DMS53 (cell line): Measurements from ENCODE around the gene EPHB1.
"Not testable (repeated sequence)": the region's sequence is repeated elsewhere in the genome, so short reads cannot be mapped to it uniquely, and the experiment has no call there.

ENCODE experiments used
- DNase-seq: peaks from one replicate; lab custom pipeline; 2025; lab: John Stamatoyannopoulos, UW

EPHB1 gene

DNA sequence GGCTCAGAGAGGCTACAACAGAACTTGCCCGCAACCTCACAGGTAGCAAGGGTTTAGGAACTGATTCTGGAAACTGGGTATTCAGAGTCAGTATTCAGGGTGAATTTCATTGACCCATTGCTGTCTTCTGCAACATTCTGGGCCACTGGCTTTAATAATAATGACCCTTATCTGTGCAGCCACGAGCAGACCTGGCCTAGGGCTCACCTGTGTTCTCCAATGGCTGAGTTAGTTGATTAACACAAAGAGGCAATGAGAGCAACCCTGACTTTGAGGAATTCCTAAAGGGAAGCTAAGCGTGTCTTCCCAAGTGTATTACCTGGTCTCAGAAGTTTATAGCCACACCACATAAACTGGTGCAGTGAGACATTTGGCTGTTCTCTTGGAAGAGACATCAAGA, 289.9 kb downstream of the EPHB1 start:
- no peak for DNase-seq

- no peak for DNase-seq
Observed at GRCh38 chr3:135085652-135086436, 290.8 kb downstream of the EPHB1 start.

- no peak for DNase-seq
Observed at GRCh38 chr3:135087782-135088181, 292.7 kb downstream of the EPHB1 start.

- DNase-seq, result no peak
Observed at GRCh38 chr3:135089451-135089850, 294.4 kb downstream of the EPHB1 start.

DNA sequence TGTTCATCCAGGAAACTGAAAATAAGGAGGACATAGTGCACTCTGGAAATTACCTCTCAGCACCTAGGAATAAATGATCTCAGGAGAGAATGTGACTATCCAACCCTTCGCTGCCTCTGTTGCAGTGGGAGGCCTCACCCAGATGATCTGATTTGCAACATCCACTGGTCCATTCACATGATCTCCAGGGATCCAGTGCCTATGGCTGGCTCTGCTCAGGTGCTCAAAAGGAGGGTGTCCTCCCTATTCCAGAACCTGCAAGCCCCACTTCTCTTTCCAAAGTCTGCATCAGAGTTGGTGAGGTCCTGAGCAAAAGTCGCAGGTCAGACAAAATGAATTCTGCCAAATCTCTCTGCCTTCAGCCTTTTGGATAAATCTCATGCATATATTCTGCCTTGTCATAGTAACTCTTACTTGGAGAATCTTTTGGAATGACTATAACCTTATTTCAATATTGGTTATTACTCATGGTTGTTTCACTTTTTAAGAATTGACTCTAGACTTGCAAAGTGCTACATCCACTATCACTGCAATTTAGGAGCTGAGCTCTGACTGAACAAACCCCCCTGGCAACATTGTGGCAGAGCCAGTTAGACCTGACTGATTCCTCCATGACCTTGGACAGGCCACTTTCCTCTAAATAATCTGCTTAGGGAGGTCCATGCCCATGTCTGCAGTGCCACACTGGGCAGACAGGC, 295.1 kb downstream of the EPHB1 start:
- DNase-seq, result peak; percentile 11

GRCh38 chr3:135091946-135092345, 296.9 kb downstream of the EPHB1 start:
- DNase-seq, result no peak

GRCh38 chr3:135093121-135093520, 298.1 kb downstream of the EPHB1 start:
- DNase-seq, result no peak

DNA sequence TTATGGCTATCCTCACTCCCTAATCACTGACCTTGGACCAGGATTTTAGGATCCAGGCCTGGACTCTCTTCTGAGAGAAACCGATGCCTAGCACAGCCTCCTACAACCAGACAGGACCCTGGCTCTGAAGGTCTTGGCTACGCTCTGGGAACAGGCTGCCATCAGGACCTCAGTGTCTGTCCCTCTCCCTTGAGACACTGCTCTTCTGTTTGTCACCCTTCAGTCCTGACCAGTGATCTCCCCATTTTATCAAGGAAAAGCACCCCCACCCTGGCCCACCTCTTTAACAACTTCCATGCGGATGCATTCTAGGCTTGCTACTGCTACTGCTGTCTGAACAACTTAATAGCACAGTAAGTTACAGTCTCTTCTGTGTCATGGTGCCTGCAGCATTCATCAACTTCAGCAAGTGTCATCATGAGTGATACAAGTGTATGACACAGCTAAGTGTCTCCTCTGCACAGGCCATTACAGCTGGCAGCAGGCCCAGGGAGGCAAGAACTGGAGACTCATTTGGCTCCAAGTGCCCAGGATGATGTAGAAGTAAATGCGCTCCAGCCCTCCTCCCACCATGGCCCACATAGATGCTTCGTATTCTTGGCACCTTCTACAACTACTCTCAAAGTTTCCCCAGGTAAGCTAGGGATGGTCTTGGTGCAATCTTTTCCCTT, 302.4 kb downstream of the EPHB1 start:
- peak; percentile 4 for DNase-seq

DNA sequence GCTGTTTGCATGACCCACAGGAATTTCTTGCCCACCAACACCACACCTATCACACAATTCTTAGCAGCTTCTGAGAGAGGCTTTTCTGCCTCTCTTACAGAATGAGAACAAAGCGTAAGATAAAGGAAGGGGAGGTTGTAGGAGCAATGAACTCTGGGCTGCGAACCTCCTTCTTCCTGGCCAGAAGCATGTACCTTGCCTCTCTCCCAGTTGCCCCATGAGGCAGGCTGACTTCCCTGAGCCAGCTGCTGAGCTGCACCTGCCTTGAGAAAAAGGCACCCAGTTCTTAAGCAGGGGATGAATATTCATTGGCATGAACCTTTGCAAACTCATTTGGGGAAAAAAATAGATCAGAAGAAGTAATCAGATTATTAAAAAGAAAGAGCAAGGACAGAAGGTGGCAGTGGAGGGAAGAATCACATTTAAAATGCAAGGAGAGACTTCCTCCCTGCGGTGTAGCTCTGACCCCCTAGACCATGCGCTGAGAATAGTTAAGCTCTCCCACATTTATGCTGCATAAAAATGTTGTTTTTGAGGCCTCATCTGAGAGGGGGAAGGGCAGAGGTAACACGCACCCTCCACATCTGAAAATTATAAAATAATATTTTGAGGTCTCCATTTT, 304.8 kb downstream of the EPHB1 start:
- no peak for DNase-seq

- no peak for DNase-seq
Observed at GRCh38 chr3:135100366-135100765, 305.3 kb downstream of the EPHB1 start.

DNA sequence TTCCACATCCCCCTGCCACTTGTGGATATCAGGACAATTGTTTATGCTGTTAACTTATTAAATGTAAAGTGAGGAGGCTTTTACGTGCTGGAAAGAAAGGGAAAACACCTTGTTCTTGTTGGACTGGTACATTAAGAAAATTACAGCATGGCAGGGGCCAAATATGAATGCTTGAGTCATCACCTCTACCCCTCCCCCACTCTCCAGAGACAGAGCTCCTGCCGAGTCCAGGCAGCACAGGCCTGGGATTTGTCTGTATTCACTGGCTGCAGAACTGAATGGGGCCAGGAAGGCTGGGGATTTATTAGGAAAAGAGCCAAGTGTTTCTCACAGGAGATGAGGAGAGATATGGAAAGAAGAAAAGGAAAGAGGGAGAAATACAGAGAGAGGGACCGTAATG, 308.9 kb downstream of the EPHB1 start:
- peak; percentile 48 for DNase-seq

DNA sequence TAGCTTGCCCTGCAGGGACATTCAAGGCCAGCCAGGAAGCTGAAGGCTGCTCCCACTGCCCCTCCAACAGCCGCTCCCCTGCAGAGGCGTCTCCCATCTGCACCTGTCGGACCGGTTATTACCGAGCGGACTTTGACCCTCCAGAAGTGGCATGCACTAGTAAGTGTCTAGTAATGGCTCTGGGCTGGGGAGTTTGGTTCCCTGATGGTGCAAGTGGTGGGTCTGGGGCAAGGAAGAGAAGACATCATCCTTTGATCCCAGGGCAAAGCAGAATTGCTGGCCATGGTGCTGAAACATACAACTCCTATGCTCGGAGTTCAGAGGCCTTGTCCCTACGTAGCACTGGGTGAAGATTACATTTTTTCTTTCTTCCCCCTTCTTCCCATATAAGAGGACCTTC, 311.4 kb downstream of the EPHB1 start:
- peak; percentile 97 for DNase-seq

- DNase-seq, result peak; percentile 35
Observed at GRCh38 chr3:135107043-135107442, 312.0 kb downstream of the EPHB1 start.

DNA sequence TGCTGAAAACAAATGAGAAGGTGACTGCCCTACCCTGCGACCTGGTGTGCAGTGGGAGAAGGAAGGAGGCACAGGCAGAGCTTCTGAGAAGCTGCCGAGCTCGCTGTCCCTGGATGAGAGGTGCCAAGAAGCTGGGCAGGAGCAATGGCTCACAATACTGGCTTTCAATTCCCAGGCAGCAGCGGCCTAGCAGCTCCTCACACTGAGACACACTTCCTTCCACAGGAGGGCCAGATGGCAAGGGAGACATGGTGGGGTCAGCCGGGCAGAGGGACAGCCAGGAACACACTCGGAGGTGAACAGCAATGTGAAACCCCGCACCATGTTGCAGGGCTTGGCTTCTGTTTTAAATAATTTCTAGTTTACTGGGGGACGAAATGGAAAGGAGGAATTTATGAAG, 314.6 kb downstream of the EPHB1 start:
- DNase-seq, result no peak

GRCh38 chr3:135114551-135114950, 319.5 kb downstream of the EPHB1 start:
- not testable (repeated sequence) for DNase-seq

GRCh38 chr3:135117977-135118376, 322.9 kb downstream of the EPHB1 start:
- DNase-seq, result no peak

GRCh38 chr3:135118792-135119191, 323.7 kb downstream of the EPHB1 start:
- DNase-seq, result no peak

- DNase-seq, result peak; percentile 22
Observed at GRCh38 chr3:135125171-135125801, 330.2 kb downstream of the EPHB1 start.

DNA sequence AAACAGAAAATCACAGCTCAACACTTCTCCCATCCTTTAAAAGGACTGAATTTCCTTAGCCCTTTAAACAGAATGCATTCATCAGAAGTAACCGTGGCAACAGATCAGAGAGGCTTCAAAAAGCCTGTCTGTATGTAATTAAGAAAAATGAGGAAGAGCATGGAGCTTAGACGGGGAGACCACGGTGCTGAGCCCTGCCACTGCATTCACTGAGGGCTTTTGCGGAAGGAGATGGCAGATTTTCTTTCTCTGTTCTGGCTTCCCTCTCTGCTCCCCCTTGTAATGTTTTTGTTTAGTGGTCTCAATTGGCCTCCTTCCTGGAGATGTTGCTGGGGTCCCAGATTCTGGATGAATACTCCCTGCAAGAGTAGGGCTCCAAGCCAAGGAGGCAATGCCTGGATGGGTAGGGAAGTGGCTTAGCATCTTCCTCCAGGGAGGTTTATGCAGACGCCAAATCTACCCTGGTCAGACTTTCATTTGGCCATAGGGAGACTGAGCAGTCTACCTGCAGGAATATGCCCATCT, 332.9 kb downstream of the EPHB1 start:
- no peak for DNase-seq

- DNase-seq, result no peak
Observed at GRCh38 chr3:135128818-135129217, 333.8 kb downstream of the EPHB1 start.

DNA sequence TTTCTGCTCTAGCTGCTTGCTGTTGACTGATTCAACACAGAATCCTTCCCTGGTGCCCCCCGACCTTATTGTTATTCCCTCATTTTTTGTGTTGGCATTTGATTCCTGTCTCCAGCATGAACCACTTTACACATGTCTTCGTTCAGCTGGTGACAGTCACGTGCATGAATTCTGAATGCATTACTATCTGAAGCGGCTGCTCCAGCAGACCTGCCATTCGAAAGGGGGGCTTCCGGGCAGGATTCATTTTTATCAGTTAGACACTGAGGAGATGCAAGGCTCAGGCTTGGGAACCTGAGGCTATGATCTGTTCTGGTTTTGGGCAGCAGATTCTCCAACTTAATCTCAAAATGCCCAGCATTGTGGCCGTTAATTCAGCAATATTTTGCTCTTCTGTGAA, 336.2 kb downstream of the EPHB1 start:
- no peak for DNase-seq
